Type B pancreatic cell (in vitro differentiated cells): ENCODE data around the gene DNAJC12. TPM values are rescaled to one million over a fixed set of nuclear protein-coding genes. Genes with fewer than 3 reads are reported as not detected.
A peak's percentile ranks its signal among the peaks of the same experiment; 100 is the strongest.
"Not testable (repeated sequence)": the region's sequence is repeated elsewhere in the genome, so short reads cannot be mapped to it uniquely, and the experiment has no call there.

Experiments used
- DNase-seq: peaks from one replicate; pipeline ENCODE4 v3.0.0; 2021; ENCODE audit warnings: mixed read lengths; ENCODE audit not compliant: unreplicated experiment; ENCODE audit errors: extremely low spot score
- H3K27ac Mint-ChIP-seq: 2 replicates; pipeline ENCODE4 v1.8.0; 2021; ENCODE audit warnings: mild to moderate bottlenecking, mixed read lengths
- H3K27me3 Mint-ChIP-seq: 2 replicates; pipeline ENCODE4 v1.8.0; 2021; ENCODE audit warnings: mixed read lengths
- H3K36me3 Mint-ChIP-seq: 2 replicates; pipeline ENCODE4 v1.8.0; 2021; ENCODE audit warnings: mixed read lengths
- H3K4me1 Mint-ChIP-seq: one replicate; pipeline ENCODE4 v1.8.0; 2021; ENCODE audit warnings: mixed read lengths; ENCODE audit not compliant: unreplicated experiment
- H3K4me3 Mint-ChIP-seq: 2 replicates; pipeline ENCODE4 v1.8.0; 2021; ENCODE audit warnings: mild to moderate bottlenecking, mixed read lengths
- H3K9me3 Mint-ChIP-seq: 2 replicates; pipeline ENCODE4 v1.8.0; 2021; ENCODE audit warnings: mixed read lengths
- total RNA-seq: library from RNA; stranded (reverse); gene quantifications from 2 replicates; pipeline ENCODE4 v1.2.1, GENCODE V29; 2021; ENCODE audit warnings: low replicate concordance
- TF ChIP-seq, protein P1 (sequence below): fragments of 200-600 bp; sonication (generic); conservative IDR thresholded peaks from 2 replicates; pipeline ENCODE4 v1.5.0; 2021; ENCODE audit warnings: antibody characterized with exemption, mild to moderate bottlenecking

DNAJC12 gene
- total RNA-seq, 1 donor from 2014 or later = 15.7 TPM

DNA sequence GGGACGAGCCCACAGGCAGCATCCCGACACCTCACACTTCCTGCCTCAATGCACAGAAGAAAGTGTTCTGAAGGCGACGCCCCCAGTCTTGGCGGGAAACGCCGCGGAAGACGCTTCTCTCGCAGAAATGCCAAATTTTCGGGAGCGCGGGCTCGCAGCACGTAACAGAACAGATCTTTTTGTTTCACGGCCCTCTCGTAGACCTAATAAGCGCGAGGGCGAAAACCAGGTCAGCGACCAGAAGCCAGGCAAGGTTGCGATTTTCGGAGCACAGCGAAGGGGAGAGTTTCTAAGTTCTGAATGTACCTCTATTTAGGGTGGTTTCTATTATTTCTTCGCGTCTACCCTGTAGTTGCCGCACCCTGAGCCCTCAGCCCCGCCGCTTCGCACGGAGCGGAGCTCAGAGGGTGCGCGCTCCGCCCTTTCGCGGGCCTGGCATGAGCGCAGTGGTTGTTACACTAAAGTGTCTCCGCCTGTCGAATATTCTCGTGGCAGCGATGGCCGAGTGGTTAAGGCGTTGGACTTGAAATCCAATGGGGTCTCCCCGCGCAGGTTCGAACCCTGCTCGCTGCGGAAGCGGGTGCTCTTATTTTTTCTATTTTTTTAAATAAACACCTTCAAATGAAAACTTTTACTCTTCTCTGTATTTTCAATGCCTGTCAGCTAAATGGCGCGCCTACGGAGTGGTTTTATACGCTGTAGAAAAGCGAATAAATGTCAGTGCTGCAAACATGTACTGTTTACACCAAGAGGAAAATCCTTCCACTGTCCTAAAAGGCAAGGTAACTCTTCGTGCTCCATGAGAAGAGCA is 73.8 kb downstream of the DNAJC12 start:
- H3K4me1 Mint-ChIP-seq = peaks cover 5% of the 10 kb centered on the region
- TF ChIP-seq, protein P1, sequence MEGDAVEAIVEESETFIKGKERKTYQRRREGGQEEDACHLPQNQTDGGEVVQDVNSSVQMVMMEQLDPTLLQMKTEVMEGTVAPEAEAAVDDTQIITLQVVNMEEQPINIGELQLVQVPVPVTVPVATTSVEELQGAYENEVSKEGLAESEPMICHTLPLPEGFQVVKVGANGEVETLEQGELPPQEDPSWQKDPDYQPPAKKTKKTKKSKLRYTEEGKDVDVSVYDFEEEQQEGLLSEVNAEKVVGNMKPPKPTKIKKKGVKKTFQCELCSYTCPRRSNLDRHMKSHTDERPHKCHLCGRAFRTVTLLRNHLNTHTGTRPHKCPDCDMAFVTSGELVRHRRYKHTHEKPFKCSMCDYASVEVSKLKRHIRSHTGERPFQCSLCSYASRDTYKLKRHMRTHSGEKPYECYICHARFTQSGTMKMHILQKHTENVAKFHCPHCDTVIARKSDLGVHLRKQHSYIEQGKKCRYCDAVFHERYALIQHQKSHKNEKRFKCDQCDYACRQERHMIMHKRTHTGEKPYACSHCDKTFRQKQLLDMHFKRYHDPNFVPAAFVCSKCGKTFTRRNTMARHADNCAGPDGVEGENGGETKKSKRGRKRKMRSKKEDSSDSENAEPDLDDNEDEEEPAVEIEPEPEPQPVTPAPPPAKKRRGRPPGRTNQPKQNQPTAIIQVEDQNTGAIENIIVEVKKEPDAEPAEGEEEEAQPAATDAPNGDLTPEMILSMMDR = no peak
- peak; percentile 98 for DNase-seq
- peak overlapping the region; percentile 95 for H3K4me3 Mint-ChIP-seq
- no peaks in the 10 kb centered on the region for H3K9me3 Mint-ChIP-seq
- H3K27ac Mint-ChIP-seq = peak overlapping the region; percentile 99
- peaks cover 6% of the 10 kb centered on the region for H3K36me3 Mint-ChIP-seq
- H3K27me3 Mint-ChIP-seq = peaks cover 11% of the 10 kb centered on the region

DNA sequence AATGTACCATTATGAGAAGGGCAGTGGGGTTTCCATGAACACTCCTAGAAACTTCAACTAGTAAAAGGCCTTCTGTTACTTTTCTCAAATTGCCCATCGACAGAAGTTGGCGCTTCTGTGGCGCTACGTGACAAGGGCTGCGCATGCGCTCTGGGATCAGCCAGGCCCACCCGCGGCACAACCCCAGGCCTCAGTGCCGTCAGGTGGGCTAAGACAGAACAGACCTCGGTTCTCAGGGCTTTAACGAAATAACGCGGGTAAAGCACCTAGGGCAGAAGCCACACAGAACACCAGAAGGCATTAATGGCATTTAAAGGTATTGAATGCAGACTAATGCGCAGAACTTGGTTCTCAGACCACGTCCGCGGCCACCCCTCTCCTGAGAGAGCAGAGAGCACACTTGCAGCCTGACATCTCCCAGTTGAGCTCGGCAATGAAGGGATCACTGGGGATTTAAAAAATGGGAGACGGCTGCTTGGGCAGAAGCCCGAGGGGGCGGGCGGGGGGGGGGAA is 74.4 kb downstream of the DNAJC12 start:
- TF ChIP-seq, protein P1 = no peak
- peak overlapping the region; percentile 95 for H3K4me3 Mint-ChIP-seq
- peaks cover 6% of the 10 kb centered on the region for H3K36me3 Mint-ChIP-seq
- H3K27me3 Mint-ChIP-seq = peaks cover 11% of the 10 kb centered on the region
- DNase-seq = peak; percentile 81
- peak overlapping the region; percentile 99 for H3K27ac Mint-ChIP-seq
- H3K9me3 Mint-ChIP-seq = no peaks in the 10 kb centered on the region
- H3K4me1 Mint-ChIP-seq = peaks cover 5% of the 10 kb centered on the region

DNA sequence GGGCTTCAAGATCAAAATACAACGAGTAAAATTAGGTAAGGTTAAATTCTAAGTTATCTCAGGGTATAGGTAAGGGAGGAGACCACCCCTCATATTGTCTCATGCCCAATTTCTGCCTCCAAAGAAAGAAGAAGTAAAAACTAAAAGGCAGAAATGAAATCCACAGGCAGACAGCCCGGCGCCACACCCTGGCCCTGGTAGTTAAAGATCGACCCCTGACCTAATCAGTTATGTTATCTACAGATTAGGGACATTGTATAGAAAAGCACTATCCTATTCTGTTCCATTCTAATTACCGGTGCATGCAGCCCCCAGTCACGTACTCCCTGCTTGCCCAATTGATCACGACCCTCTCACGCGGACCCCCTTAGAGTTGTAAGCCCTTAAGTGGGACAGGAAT is 75.4 kb downstream of the DNAJC12 start:
- not testable (repeated sequence) for DNase-seq, H3K9me3 Mint-ChIP-seq, H3K36me3 Mint-ChIP-seq, H3K4me1 Mint-ChIP-seq
- peak overlapping the region; percentile 99 for H3K27ac Mint-ChIP-seq
- H3K27me3 Mint-ChIP-seq = peaks cover 11% of the 10 kb centered on the region
- H3K4me3 Mint-ChIP-seq = peak overlapping the region; percentile 95

DNA sequence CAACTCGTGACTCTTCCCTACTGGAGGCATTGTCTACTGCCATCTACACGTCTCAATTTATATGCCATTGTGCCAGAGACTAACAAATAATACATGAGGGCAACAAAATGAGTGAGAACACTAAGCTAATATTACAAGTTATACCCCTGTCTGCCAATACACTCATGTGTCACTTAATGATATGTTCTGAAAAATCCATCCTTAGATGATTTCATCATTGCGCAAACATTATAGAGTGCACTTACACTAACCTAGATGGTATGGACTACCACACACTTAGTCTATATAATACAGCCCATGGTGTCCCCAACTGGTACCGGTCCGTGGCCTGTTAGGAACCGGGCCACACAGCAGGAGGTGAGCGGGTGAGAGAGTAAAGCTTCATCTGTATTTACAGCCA is 77.7 kb downstream of the DNAJC12 start:
- Mint-ChIP-seq H3K36me3 (peaks cover 6% of the 10 kb centered on the region), H3K27me3 (peaks cover 11% of the 10 kb centered on the region), H3K9me3 (no peaks in the 10 kb centered on the region), H3K27ac (no peak overlapping the region), H3K4me3 (no peak overlapping the region), H3K4me1 (peaks cover 5% of the 10 kb centered on the region)
- TF ChIP-seq, protein P1 = no peak
- DNase-seq = no peak

Other genes starting within 250 kb of the DNAJC12 start
- gene CTNNA3, start 142.0 kb downstream of the DNAJC12 start, total RNA-seq = 2.6 and 2.9 TPM in 2 replicates
- 22.2 and 30.4 TPM in 2 replicates for gene SIRT1, start 46.5 kb upstream of the DNAJC12 start, total RNA-seq
- 37.2 and 50.5 TPM in 2 replicates for gene HERC4, start 237.1 kb upstream of the DNAJC12 start, total RNA-seq